HCT116 (cell line): ENCODE data around the gene CRB1. TPM values are rescaled to one million over a fixed set of nuclear protein-coding genes. Genes with fewer than 3 reads are reported as not detected.

Experiments used
- ATAC-seq: fragments of 200-7000 bp; cut with Tn5 transposase; 2 replicates; pipeline ENCODE4 v1.9.1; 2020; ENCODE audit warnings: mild to moderate bottlenecking, moderate library complexity
- BruUV-seq: library from RNA; stranded (reverse); fragments of 400-500 nt; replicated peaks from 2 replicates; lab custom pipeline; 2021; lab: Mats Ljungman, UMichigan
- CTCF ChIA-PET: fragments of 300-600 bp; sonication (Branson Sonifier 250); formaldehyde crosslinking; loops from one replicate; lab custom pipeline; 2021; ENCODE audit warnings: antibody characterized with exemption; lab: Charles Lee
- POLR2A ChIA-PET: fragments of 300-600, 350-600 bp; sonication (Branson Sonifier 250); formaldehyde crosslinking; loops from one replicate; lab custom pipeline; 2021; ENCODE audit warnings: antibody characterized with exemption; lab: Charles Lee
- RAD21 ChIA-PET, 2 experiments: fragments of 300-600 bp; sonication (Branson Sonifier 250); formaldehyde crosslinking; loops; one replicate each; lab custom pipeline; 2023; ENCODE audit warnings: low total read pairs in 2 of 2; ENCODE audit not compliant: uncharacterized antibody in 2 of 2, unreplicated experiment in 2 of 2, low non-redundant PET in 1 of 2; lab: Charles Lee
- DNase-seq: peaks from one replicate; pipeline ENCODE4 v3.0.0-alpha.2; 2010; ENCODE audit warnings: low read depth, low spot score
- H2AFZ ChIP-seq: fragments of 200-600 bp; shearing (Covaris generic), sonication (generic); 2 replicates; pipeline ENCODE4 v1.6.1; 2017; ENCODE audit warnings: low read depth, mixed run types, mixed read lengths, antibody characterized with exemption, low read length; ENCODE audit not compliant: poor library complexity, severe bottlenecking
- H3K27ac ChIP-seq: 2 replicates; pipeline ENCODE4 v1.5.1; 2012; ENCODE audit warnings: low read depth, low read length
- H3K27me3 ChIP-seq: fragments of 200-600 bp; sonication (generic); 2 replicates; pipeline ENCODE4 v1.6.1; 2016; ENCODE audit warnings: mixed run types, low read length, mixed read lengths; ENCODE audit not compliant: insufficient read depth
- H3K36me3 ChIP-seq, 2 experiments: fragments of 200-500 bp in 1 of 2; fragments of 200-600 bp in 1 of 2; sonication (Bioruptor generic) in 1 of 2; sonication (generic) in 1 of 2; 2 replicates each; pipeline versions ENCODE4 v1.5.1 to v1.6.1; 2014 to 2016; ENCODE audit warnings: low read length in 2 of 2, inconsistent platforms in 1 of 2, mixed read lengths in 1 of 2, mixed run types in 1 of 2; ENCODE audit not compliant: insufficient read depth in 2 of 2, control insufficient read depth in 1 of 2
- H3K4me1 ChIP-seq, 2 experiments: fragments of 200-600 bp in 1 of 2; sonication (generic) in 1 of 2; 2 replicates each; pipeline versions ENCODE4 v1.5.1 to v1.6.1; 2012 to 2017; ENCODE audit warnings: low read length in 2 of 2, inconsistent platforms in 1 of 2, mild to moderate bottlenecking in 1 of 2, mixed read lengths in 1 of 2, mixed run types in 1 of 2, moderate library complexity in 1 of 2; ENCODE audit not compliant: insufficient read depth in 2 of 2, control insufficient read depth in 1 of 2
- H3K4me2 ChIP-seq: fragments of 200-600 bp; sonication (generic); 2 replicates; pipeline ENCODE4 v1.6.1; 2017; ENCODE audit warnings: mixed run types, low read length, mixed read lengths
- H3K4me3 ChIP-seq, 2 experiments: fragments of 200-600 bp in 1 of 2; sonication (generic) in 1 of 2; replicated peaks in 1 of 2; 2 replicates each; pipeline ENCODE4 v1.5.1; 2011 to 2016; ENCODE audit warnings: low read length in 2 of 2, control low read depth in 1 of 2, low read depth in 1 of 2, mild to moderate bottlenecking in 1 of 2, mixed read lengths in 1 of 2, mixed run types in 1 of 2
- H3K79me2 ChIP-seq: fragments of 200-600 bp; sonication (generic); 2 replicates; pipeline ENCODE4 v1.6.1; 2017; ENCODE audit warnings: mild to moderate bottlenecking, mixed run types, low read length, moderate library complexity, mixed read lengths; ENCODE audit not compliant: insufficient read depth
- H3K9ac ChIP-seq: fragments of 200-600 bp; sonication (generic); 2 replicates; pipeline ENCODE4 v1.6.1; 2016; ENCODE audit warnings: low read length, mixed read lengths
- H3K9me2 ChIP-seq: fragments of 200-600 bp; sonication (generic), shearing (Covaris generic); 2 replicates; pipeline ENCODE4 v1.6.1; 2017; ENCODE audit warnings: mixed run types, mild to moderate bottlenecking, moderate library complexity; ENCODE audit not compliant: insufficient read depth
- H3K9me3 ChIP-seq, 2 experiments: fragments of 200-500 bp in 1 of 2; fragments of 200-600 bp in 1 of 2; sonication (Bioruptor generic) in 1 of 2; sonication (generic) in 1 of 2; 2 replicates each; pipeline ENCODE4 v1.6.1; 2014 to 2017; ENCODE audit warnings: low read length in 2 of 2, mixed read lengths in 2 of 2, inconsistent platforms in 1 of 2, low read depth in 1 of 2, mild to moderate bottlenecking in 1 of 2, mixed run types in 1 of 2, moderate library complexity in 1 of 2; ENCODE audit not compliant: control insufficient read depth in 1 of 2, insufficient read depth in 1 of 2
- H4K20me1 ChIP-seq: fragments of 200-600 bp; sonication (generic), shearing (Covaris generic); 2 replicates; pipeline ENCODE4 v1.6.1; 2017; ENCODE audit warnings: mixed run types, mild to moderate bottlenecking, moderate library complexity; ENCODE audit not compliant: insufficient read depth
- CBX3 ChIP-seq: IDR thresholded peaks from 2 replicates; pipeline ENCODE4 v1.6.1; 2012; ENCODE audit warnings: low read depth
- CEBPB ChIP-seq: IDR thresholded peaks from 2 replicates; pipeline ENCODE4 v1.6.1; 2012; ENCODE audit warnings: low read depth
- EGR1 ChIP-seq: IDR thresholded peaks from 2 replicates; pipeline ENCODE4 v1.6.1; 2012; ENCODE audit warnings: low read depth
- ELF1 ChIP-seq: IDR thresholded peaks from 2 replicates; pipeline ENCODE4 v1.6.1; 2012; ENCODE audit warnings: low read depth, borderline replicate concordance
- EZH2 ChIP-seq: fragments of 200-600 bp; sonication (generic); IDR thresholded peaks from 2 replicates; pipeline ENCODE4 v1.6.1; 2017; ENCODE audit warnings: antibody characterized with exemption, mixed run types
- EZH2phosphoT487 ChIP-seq: fragments of 200-600 bp; IDR thresholded peaks from 2 replicates; pipeline ENCODE4 v1.6.1; 2018; ENCODE audit warnings: antibody characterized with exemption, borderline replicate concordance
- JUND ChIP-seq: IDR thresholded peaks from 2 replicates; pipeline ENCODE4 v1.6.1; 2012
- POLR2A ChIP-seq: IDR thresholded peaks from 2 replicates; pipeline ENCODE4 v1.7.0; 2011; ENCODE audit warnings: borderline replicate concordance; ENCODE audit not compliant: insufficient read depth, insufficient read length; ENCODE audit errors: extremely low read depth
- POLR2AphosphoS5 ChIP-seq: IDR thresholded peaks from 2 replicates; pipeline ENCODE4 v1.6.1; 2011; ENCODE audit warnings: mild to moderate bottlenecking, low read depth, low read length, moderate library complexity
- RAD21 ChIP-seq: IDR thresholded peaks from 2 replicates; pipeline ENCODE4 v1.6.1; 2012; ENCODE audit warnings: low read depth, mild to moderate bottlenecking
- SIN3A ChIP-seq: IDR thresholded peaks from 2 replicates; pipeline ENCODE4 v1.6.1; 2012; ENCODE audit warnings: low read depth
- SP1 ChIP-seq: IDR thresholded peaks from 2 replicates; pipeline ENCODE4 v1.6.1; 2012; ENCODE audit warnings: low read depth
- SRF ChIP-seq: IDR thresholded peaks from 2 replicates; pipeline ENCODE4 v1.6.1; 2012; ENCODE audit warnings: low read depth
- TCF7L2 ChIP-seq: IDR thresholded peaks from 2 replicates; pipeline ENCODE4 v1.7.0; 2011; ENCODE audit warnings: borderline replicate concordance, inconsistent platforms; ENCODE audit not compliant: insufficient read depth, insufficient read length; ENCODE audit errors: extremely low read depth
- YY1 ChIP-seq: IDR thresholded peaks from 2 replicates; pipeline ENCODE4 v1.6.1; 2011; ENCODE audit warnings: low read length, low read depth, moderate library complexity, mild to moderate bottlenecking; ENCODE audit not compliant: insufficient replicate concordance; ENCODE audit errors: extremely low read depth
- ZNF274 ChIP-seq: fragments of 200-500 bp; sonication (Bioruptor generic); IDR thresholded peaks from 2 replicates; pipeline ENCODE4 v1.6.1; 2014; ENCODE audit warnings: mild to moderate bottlenecking, low read depth, low read length, inconsistent platforms
- intact Hi-C: fragments of 100-400 bp; cut with micrococcal nuclease; formaldehyde crosslinking; loops from 2 replicates; pipeline ENCODE4 v1.10.0; 2022
- total RNA-seq: library from RNA; stranded (reverse); gene quantifications from one replicate; pipeline ENCODE4 v1.2.1, GENCODE V29; 2021; ENCODE audit not compliant: unreplicated experiment
- TF ChIP-seq, protein P1 (sequence below): IDR thresholded peaks from 2 replicates; pipeline ENCODE4 v1.6.1; 2012; ENCODE audit warnings: low read depth
- TF ChIP-seq, protein P2 (sequence below): IDR thresholded peaks from 2 replicates; pipeline ENCODE4 v1.6.1; 2012
- TF ChIP-seq, protein P3 (sequence below): IDR thresholded peaks from 2 replicates; pipeline ENCODE4 v1.6.1; 2011; ENCODE audit warnings: mild to moderate bottlenecking, low read length, moderate library complexity; ENCODE audit not compliant: insufficient replicate concordance; ENCODE audit errors: extremely low read depth
- TF ChIP-seq, protein P4 (sequence below): IDR thresholded peaks from 2 replicates; pipeline ENCODE4 v1.6.1; 2012

CRB1 gene
- total RNA-seq, 1 experiment from 2014 or later = 0.07 TPM

DNA sequence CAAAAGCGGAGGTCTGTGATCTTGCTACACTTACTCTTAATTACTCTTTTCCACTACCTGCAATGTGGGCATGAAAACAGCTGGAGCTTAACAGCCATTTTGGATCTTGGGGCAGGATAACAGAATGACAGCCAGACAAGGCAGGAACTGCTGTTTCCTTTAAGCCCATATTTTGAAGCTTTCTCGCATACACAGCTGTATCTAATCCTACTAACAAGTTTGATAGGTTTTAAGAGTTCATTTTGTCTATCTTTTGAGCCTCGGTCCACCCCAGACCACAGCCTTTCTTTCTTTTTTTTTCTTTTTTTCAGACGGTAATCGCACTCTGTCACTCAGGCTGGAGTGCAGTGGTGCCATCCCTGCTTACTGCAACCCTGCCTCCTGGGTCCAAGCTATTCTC is 42.4 kb upstream of the CRB1 start:
- intact Hi-C loops = no loop called here
- ChIA-PET RAD21 (no interaction called here), POLR2A (no interaction called here)

More for the DNA sequence above, 42.4 kb upstream of the CRB1 start:
- Histone ChIP-seq H3K79me2 (no peaks in the 10 kb centered on the region), H3K27me3 (no peaks in the 10 kb centered on the region), H2AFZ (no peak overlapping the region), H3K9me2 (no peaks in the 10 kb centered on the region), H4K20me1 (no peaks in the 10 kb centered on the region), H3K4me2 (no peak overlapping the region), H3K27ac (no peak overlapping the region), H3K4me1 (no peaks in the 10 kb centered on the region), H3K4me3 (no peak overlapping the region), H3K36me3 (no peaks in the 10 kb centered on the region), H3K9me3 (no peaks in the 10 kb centered on the region), H3K9ac (no peak overlapping the region)
- ATAC-seq (no peak), DNase-seq (no peak)
- BruUV-seq = no TSS peak
- TF ChIP-seq, protein P1, sequence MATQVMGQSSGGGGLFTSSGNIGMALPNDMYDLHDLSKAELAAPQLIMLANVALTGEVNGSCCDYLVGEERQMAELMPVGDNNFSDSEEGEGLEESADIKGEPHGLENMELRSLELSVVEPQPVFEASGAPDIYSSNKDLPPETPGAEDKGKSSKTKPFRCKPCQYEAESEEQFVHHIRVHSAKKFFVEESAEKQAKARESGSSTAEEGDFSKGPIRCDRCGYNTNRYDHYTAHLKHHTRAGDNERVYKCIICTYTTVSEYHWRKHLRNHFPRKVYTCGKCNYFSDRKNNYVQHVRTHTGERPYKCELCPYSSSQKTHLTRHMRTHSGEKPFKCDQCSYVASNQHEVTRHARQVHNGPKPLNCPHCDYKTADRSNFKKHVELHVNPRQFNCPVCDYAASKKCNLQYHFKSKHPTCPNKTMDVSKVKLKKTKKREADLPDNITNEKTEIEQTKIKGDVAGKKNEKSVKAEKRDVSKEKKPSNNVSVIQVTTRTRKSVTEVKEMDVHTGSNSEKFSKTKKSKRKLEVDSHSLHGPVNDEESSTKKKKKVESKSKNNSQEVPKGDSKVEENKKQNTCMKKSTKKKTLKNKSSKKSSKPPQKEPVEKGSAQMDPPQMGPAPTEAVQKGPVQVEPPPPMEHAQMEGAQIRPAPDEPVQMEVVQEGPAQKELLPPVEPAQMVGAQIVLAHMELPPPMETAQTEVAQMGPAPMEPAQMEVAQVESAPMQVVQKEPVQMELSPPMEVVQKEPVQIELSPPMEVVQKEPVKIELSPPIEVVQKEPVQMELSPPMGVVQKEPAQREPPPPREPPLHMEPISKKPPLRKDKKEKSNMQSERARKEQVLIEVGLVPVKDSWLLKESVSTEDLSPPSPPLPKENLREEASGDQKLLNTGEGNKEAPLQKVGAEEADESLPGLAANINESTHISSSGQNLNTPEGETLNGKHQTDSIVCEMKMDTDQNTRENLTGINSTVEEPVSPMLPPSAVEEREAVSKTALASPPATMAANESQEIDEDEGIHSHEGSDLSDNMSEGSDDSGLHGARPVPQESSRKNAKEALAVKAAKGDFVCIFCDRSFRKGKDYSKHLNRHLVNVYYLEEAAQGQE = no peak
- TF ChIP-seq ZNF274 = no peak
- TF ChIP-seq, protein P2, sequence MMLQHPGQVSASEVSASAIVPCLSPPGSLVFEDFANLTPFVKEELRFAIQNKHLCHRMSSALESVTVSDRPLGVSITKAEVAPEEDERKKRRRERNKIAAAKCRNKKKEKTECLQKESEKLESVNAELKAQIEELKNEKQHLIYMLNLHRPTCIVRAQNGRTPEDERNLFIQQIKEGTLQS = no peak
- TF ChIP-seq EZH2phosphoT487 = no peak
- TF ChIP-seq POLR2A = no peak
- no peak for TF ChIP-seq SRF
- no peak for TF ChIP-seq YY1
- TF ChIP-seq JUND = no peak
- no peak for TF ChIP-seq SP1
- TF ChIP-seq RAD21 = no peak
- no peak for TF ChIP-seq SIN3A
- TF ChIP-seq EGR1 = no peak
- TF ChIP-seq, protein P3, sequence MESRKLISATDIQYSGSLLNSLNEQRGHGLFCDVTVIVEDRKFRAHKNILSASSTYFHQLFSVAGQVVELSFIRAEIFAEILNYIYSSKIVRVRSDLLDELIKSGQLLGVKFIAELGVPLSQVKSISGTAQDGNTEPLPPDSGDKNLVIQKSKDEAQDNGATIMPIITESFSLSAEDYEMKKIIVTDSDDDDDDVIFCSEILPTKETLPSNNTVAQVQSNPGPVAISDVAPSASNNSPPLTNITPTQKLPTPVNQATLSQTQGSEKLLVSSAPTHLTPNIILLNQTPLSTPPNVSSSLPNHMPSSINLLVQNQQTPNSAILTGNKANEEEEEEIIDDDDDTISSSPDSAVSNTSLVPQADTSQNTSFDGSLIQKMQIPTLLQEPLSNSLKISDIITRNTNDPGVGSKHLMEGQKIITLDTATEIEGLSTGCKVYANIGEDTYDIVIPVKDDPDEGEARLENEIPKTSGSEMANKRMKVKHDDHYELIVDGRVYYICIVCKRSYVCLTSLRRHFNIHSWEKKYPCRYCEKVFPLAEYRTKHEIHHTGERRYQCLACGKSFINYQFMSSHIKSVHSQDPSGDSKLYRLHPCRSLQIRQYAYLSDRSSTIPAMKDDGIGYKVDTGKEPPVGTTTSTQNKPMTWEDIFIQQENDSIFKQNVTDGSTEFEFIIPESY = no peak
- TF ChIP-seq EZH2 = no peak
- no peak for TF ChIP-seq POLR2AphosphoS5
- TF ChIP-seq CBX3 = no peak
- TF ChIP-seq ELF1 = no peak
- no peak for TF ChIP-seq CEBPB
- TF ChIP-seq TCF7L2 = no peak
- TF ChIP-seq, protein P4, sequence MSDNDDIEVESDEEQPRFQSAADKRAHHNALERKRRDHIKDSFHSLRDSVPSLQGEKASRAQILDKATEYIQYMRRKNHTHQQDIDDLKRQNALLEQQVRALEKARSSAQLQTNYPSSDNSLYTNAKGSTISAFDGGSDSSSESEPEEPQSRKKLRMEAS = no peak
- CTCF ChIA-PET = interaction anchor here (2.3 kb wide), 1 partner anchor 45 kb away, joined by 11 read pairs; no protein-coding TSS in a partner anchor
